HG02840 (cell line): Measurements from ENCODE around the gene THADA.

Experiments used
- ATAC-seq: cut with Tn5 transposase; IDR thresholded peaks from one replicate; pipeline ENCODE4 v1.9.1; 2021; ENCODE audit warnings: mild to moderate bottlenecking, moderate library complexity, moderate number of reproducible peaks; ENCODE audit not compliant: unreplicated experiment, low FRiP score

Gene THADA

DNA sequence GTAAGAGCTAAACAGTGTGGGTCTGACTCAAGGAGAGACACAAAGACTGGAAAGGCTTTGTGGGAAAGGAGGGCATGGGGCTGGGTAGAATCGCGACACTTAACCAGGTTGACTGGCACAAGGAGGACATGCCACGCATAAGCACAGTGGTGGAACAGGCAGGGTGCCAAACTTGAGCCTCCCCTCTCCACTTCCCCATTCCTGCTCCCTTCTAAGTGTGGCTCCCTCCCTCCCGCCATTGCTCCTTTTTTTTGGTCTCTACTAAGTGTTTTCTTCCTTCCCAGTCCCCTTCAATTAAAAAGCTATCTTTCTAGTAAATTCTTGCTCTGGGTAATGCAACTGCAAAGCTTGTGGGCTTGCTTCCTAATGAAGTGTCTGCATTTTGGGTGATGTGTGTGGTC lies 329.1 kb downstream of the THADA start:
- ATAC-seq = no peak

DNA sequence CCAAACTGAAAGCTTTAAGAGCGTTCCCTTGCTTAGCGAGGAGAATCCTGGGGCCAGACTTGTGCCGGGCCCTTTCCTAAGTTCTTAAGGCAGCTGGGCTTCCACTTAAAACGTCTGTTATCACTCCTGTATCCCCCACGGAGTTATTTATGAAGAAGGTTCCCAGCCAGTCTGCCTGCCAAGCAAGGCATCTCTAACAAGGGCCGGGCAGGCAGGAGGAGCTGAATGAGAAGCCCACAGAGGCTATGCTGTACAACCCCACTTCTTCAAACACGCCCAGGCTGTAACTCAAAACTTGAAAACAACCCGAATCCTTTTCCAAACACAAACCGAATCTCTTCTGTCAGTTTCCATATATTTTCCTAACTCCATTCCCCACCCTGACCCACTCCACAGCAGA lies 330.4 kb downstream of the THADA start:
- ATAC-seq = no peak

DNA sequence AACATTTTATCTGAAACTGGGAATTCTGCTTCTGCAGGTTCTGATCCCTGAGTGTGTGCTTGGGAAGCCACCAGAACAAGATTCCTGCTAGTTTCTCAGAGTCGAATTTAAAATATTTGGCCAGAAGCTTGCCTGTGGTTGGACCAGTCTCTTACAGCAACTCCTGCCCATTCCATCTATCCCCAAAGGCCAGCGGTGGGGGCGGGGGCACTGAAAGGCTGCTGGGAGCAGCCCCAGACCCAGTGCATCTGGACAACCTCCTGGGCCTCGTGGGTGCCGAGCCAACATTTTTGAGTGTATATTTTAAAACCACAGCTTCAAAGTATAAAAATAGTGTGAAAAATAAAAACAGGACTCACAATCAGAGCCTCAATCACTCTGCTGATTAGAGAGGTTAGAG lies 330.8 kb downstream of the THADA start:
- ATAC-seq = no peak

DNA sequence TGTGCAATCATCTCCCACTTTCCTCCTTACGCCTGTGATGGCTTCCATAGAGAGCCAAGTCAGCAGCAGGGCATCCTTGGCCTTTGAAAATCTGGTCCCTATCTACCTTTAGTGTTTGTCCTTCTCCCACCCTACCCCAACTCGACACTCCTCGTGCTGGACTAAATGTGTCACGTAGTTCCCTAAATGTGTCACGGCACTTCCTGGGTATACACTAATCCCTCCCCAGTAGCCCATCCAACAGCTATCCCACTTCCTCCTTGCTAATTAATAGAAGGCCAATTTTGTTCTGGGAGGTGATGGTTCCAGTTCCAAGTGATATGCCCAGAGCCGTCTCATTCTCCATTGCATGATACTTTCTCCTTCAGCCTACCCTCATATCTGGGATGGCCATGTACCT lies 332.9 kb downstream of the THADA start:
- ATAC-seq = no peak

DNA sequence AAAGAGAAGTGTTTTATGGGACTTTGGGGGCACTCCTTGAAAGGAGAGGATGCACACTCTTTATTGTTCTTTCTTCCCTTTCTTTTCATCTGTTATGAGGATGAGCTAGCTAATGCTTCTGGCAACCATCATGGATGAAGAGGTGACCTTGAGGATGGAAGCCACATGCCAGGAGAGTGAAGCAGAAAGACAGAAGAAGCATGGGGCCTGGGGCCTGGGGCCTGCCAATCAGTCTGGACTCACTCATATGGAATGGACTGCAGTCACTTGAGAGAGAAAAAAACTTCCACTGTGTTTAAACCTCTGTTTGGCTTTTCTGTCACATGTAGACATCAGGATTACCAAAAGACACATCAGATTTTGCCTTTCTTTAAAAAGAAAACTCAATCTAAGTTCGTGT lies 333.6 kb downstream of the THADA start:
- no peak for ATAC-seq

DNA sequence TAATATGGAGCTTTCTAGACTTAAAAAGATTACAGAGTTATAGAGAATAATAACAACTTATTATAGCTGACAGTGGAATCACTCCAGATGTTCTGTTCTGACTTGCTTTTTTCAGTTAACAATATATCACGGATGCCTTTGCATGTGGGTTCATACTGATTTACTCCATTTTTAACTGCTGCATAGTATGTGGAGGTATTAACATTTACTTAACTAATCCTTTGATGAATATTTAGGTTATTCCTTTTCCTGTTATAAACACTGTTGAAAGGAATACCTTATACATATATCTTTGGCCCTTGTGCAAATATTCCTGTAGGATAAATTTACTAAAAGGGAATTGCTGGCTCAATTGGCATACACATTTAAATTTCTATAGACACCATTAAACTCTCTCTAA lies 336.3 kb downstream of the THADA start:
- ATAC-seq = no peak

DNA sequence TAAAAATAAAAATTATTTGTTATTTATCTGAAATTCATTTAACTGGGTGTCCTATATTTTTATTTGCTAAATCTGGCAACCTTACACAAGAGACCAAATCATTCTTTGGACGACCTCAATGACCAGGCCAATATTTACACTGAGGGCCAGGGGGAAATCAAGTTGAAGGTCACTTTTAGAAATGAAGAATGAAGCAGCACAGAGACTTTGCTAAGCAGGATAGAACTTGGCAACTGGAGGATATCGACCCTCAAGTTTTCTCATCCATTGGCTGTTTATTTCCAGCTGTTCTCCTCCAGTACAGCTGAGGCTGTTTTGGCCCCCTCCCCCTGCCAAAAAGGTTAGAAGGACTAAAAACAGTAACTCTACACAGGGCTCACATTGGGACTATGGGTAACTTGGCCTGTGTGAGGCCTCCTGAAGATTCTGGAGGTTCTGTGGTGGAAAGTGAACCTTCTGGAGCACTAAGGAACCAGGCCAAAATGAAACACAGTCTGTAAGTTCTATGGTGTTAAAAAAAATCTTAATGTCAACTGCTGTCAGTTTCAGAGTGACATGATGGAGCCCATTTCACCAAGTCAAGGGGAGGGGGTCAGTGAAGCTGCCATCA lies 337.2 kb downstream of the THADA start:
- ATAC-seq = no peak

DNA sequence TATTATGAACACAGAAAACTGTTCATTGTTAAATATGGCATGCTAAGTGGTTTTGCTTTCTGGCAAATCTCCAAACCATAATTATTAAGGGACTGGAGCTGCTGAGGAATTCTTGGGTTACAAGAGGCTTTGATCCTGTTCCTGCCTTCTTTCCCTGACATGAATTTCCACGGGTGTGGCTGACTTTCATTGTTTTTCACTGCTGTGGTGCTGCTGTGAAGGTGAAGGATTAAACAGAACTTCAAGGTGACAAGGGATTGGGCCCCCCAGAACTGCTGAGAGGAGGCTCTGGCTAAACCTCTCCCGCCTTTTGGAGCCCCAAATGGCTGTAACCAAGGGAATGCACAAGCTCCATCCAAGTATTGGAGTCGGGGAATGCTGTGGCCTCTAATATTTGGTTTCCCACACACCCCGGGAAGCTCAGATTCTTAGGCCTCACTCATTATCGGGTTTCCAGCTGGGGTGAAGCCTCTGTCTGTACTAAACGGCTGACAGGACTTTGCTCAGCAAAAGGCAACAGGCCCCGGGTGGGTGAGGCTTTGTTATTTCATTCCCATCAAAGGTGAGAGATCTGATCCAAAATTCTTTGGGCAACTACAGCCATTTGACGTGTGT lies 340.4 kb downstream of the THADA start:
- no peak for ATAC-seq

DNA sequence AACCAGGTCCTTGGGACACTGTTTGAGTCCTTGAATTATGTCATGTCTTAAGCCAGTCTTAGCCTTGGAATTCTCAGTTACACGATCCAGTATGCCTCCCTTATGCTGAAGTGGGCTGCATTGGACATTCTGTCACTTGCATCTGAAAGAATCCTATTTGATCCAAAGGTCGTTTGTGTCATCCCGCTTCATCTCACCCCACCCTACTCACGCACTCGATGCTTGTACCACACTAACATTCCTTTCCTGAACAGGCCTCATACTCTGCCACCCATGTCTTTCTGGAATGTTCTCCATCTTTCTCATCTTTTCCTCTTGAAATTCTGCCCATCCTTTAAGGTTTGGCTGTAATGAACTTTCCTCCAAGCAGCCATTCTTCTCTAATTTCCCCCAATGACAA lies 341.5 kb downstream of the THADA start:
- ATAC-seq = no peak

DNA sequence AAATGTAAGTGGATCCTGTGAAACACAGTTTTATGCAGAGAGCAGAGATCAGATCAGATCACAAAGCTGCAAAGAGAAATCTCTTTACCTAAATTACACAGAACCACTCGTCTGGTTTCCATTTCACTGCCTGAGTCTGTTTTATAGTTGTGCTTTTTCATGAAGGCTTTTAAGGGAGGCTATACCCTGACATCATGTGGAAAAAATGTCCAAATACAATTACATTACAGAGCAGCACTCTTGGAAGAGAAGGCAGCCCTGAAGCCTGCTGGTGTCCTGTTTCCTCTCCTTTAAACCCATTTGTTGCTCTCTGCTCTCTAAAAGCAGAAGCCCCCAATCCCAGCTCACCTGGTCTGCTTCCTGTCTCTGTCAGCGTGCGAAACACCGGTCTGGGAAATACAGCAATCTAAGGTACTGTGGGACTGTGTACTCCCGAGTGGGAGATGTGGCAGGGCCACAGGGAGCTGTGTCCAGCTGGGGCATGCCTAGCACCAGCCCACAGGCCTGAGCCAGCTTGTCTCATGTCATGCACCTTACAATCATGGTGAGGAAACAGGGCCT lies 344.6 kb downstream of the THADA start:
- ATAC-seq = no peak

DNA sequence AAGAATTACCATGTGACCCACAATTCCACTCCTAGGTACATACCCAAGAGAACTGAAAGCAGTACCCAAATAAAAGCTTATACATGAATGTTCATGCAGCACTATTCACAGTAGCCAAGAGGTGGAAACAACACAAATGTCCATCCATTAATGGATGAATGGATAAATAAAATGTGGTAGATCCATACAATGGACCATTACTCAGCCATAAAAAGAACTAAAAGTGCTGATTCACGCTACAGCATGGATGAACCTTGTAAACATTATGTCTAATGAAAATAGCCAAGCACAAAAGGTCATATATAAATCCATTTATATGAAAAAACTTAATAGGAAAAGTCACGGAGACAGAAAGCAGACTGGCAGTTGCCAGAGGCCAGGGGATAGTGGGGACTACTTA lies 345.8 kb downstream of the THADA start:
- ATAC-seq = no peak

DNA sequence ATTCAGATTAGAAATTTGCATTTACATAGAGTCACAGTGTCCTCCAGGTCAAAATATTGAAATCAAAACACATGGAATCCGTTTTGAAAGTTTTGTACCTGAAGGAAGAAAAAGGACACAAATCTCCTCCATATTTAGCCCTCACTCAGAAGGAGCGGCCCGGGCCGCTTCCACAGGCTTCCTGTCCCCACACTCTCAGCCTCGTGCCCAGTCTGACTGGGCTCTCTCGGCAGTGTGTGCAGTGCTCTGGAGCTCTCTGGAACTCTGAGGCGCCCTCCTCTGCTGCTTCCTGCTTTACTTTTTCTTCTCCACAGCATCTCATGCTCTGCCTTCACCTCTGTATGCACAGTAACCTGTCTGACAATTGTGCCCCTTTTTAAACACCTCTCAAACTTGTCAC lies 347.2 kb downstream of the THADA start:
- no peak for ATAC-seq

DNA sequence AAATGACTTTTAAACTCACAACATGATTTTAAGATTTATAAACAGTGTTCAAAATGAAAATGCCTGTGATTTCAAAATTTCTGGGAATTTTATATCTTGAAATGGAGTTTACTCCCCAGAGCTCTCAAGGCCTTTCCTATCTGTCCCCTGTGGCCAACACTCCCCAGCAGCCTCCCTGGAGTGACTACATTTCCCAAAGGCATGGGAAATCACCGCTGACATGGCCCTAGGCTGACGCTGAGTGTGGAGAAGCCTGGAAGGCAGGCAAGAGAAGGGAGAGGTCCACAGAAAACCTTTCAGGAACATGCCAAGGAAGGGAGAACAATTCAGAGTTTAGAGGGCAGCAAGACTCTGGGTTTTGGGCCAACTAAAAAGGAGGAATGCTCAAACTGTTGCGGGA lies 349.2 kb downstream of the THADA start:
- ATAC-seq = no peak

DNA sequence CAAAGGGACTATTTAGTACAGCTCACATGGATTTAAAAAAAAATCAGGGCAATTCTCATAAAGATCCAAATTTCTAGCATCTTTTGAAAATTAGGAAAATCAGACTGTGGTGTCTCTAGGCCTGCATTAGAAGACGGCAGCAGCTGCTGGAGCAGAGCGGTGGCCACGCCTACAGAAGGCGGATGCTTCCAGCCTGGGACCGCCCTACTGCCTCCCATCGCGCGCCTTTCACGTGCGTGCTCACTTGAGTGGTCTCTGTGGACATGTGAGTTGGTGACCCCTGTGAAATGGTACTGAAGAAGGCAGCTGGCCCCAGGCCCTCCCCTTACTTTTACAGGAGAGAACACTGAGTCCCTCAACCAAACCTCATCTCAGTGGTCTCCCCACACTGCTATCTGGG lies 354.3 kb downstream of the THADA start:
- ATAC-seq = no peak

DNA sequence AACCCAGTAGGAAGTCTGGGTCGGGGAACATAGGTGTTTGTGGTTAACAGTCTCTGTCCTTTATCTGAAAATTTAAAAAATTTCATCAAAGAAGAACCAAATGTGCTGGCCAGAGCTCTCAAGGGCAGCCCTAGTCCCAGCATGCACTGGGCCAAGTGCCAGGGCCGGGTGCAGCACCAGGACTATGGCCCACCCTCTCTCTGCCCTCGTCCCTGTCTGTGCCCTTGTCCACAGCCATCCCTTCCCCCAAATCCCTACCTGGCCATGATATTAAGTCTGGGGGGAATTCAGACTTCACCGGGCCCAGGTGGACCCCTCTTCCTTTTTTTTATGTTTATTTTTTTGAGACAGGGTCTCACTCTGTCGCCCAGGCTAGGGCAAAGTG lies 355.1 kb downstream of the THADA start:
- no peak for ATAC-seq

DNA sequence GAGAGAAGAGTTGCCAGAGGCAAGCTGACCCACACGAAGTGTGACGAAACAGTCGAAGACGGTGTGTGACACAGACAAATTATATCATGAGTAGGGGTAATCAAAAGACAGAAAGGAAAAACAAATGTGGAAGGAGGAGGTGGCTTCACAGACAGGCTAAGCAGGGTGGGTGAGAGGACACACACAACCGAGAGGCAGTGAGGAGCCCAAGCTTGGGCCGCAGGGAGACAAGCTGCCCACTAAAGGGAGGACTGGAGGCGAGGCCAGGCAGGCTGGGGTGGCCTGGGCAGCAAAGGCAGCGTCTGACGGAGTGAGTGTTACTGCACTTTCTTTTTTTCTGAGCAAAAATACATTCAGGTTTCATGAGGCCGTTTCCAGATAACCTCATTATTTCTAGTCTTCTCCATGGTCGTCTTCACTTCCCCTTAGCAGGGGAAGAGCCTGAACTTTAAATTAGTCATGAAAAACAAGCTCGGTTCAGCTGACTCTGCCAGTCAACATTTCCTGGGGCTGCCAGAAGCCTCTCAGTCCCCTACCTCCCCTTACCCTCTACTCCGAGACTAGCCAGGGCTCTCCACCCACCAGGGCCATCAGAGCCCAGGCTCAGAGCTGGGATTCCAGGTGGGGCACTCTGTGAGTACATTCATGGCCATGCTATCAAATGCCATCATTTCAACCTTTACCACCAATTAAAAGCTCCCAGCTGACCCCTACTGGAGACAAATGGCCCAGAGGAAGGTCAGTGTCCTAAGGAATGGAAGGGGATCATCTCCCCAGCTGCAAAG lies 355.7 kb downstream of the THADA start:
- ATAC-seq = no peak

DNA sequence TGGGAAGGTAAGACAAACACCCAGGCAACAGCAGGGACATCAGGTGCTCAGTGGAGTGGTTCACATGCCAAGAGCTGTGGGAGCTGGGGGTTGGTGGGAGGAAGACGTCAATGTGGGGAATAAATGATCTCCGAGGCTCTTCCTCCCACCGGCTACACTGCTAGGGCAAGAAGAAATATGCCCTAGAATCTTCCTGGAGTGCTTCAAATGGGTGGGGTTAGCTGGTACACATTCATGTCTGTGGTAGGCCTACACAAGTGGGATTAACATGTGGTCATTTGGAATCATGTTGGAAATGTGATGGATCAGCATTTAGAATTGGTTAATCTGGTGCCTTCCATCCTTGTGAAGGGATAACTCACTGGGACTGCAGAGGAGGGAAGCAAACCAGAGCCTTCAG lies 357.0 kb downstream of the THADA start:
- ATAC-seq = no peak

DNA sequence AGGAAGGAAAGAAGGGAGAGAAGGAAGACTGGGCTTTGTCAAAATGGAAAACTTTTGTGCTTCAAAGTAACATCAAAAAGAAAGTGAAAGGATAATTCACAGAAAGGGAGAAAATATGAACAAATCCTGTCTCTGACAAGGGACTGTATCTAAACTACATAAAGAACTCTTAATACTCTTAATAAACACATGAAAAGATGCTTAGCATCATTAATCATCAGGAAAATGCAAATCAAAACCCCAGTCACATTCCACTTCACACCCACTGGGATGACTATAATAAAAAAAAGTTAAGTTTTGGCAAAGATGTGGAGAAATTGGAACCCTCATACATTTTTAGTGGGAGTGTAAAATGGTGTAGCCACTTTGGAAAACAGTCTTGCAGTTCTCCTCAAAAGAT lies 357.7 kb downstream of the THADA start:
- ATAC-seq = no peak

DNA sequence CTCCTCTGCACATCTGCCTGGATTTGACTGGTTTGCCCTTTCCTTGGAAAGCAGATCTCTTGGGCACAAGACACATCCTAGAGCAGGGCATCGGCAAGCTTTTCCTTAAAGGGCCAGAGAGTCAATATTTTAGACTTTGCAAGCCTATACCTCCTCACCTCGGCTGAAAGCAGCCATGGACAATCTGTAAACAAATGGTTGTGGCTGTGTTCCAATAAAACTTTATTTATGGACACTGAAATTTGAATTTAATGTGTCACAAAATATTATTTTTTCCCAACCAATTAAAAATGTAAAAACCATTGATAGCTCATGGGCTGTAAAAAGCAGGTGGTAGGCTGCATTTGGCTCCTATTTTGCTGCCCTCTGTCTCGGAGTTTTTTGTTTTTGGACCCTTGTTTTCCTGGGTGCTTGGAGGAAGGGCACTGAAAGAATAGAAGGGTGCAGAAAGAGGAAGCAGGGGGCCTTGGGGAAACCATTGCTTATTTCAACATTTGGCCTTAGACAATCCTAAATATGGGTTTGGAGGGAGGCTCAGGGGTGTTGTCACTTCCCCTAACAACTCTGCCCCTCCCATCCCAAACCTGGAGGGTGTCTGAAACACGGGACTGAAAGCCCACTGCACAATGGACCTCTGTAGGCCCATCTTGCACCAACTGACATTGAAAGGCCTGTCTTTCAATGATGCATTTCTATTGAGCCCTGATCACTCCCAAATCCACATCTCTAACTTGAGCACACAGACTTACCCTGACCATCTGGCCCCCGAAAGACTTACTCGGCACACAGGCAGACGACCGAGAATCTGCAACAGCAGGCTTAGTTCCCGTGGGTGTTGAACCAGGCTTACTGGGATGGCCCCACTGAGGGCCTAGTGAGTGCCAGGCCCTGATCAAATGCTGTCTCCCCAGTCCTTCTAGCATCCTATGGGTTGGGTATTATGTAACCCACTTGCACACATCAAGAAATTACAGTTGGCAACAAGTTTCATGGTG lies 362.3 kb downstream of the THADA start:
- no peak for ATAC-seq

DNA sequence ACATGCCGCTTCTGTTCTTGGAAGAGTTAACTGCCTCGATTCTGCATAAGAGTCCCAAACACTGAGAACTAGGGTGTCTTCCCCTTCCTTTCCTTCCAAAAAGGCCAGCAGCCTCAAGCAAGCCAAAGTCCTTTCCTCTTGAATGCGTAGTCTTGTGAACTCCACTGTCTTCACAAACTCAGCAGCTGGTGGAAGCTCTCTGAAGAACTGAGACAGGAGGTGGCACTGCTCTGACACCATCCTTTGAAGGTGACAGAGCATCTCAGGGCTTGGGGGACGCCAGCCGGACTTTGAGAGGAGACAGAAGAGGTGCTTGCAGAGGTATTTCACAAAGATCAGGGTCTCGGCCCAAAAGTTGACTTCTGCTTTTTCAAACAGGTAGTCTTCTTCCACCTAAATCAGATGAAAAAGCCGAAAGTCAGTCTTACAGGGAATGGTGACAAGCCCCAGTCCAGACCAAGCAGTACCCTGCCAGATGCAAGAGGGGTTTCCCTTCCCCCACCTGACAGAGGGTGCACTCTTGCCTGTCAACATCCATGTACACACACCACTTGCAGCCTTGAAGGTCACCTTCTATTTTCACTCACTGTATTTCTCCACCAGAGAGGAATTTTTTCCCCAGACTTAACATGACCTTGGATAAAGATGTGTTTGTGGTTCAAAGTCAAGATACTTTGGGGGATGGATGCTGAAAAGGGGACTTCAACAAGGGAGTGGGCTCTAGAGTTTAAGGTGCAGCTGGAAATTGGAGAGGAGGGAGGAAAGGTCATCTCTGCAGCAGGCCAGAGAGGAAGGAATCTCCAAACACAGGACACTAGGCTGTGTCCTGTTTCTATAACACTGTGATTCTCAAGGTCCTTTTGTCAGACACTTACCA lies 364.6 kb downstream of the THADA start:
- ATAC-seq = no peak
